ENCODE measurements around the gene ST7.

The ST7 gene

GRCh38 chr7:117035465-117035862 is 82.2 kb downstream of the ST7 start:
- H3K27ac Mint-ChIP-seq (ENCODE audit: low read depth): no peak overlapping the region

DNA sequence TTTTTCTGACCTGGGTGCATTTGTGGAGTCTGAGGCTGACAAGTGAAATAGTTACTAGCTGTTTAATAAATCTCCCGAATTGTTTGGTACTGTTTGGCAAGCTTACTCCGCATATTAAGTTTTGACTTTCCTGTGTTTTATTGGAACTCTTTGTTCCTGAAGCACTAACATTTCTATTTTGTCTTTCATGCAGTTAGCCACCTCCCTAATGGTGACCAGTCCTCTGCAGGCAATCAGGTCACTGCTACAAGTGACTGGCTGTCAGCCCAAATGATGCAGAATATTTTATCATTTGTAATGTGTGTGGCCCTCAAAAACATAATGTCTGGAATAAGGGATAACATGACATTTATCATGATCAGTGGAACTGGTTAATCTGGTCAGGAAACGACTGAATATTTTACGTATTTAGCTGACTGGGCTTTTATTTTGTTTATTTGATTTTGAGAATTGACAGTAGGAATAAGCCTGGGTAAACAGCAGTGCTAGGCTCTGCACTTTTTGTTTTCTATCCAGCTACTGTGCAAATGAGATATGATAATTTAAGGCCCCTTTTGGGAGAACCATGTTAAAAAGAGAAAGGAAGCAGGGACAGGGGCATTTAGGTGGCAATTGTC is 82.9 kb downstream of the ST7 start:
- Mint-ChIP-seq H3K27ac (ENCODE audit: low read depth) (no peak overlapping the region), H3K4me3 (no peak overlapping the region), H3K36me3 (ENCODE audit: insufficient read depth) (no peaks in the 10 kb centered on the region), H3K4me1 (no peaks in the 10 kb centered on the region), H3K27me3 (no peaks in the 10 kb centered on the region), H3K9me3 (no peaks in the 10 kb centered on the region)
- no peak for ATAC-seq (replicated peaks; ENCODE audit: extremely low read depth, poor library complexity, severe bottlenecking)
- DNase-seq (ENCODE audit: low spot score in 2 of 2): no peak

More at GRCh38 chr7:117035465-117035862, 82.2 kb downstream of the ST7 start:
- no peaks in the 10 kb centered on the region for H3K27me3 Mint-ChIP-seq
- H3K9me3 Mint-ChIP-seq: no peaks in the 10 kb centered on the region
- ATAC-seq (replicated peaks; ENCODE audit: extremely low read depth, poor library complexity, severe bottlenecking) (no peak), DNase-seq (ENCODE audit: low spot score in 2 of 2) (no peak)
- H3K4me3 Mint-ChIP-seq: no peak overlapping the region
- no peaks in the 10 kb centered on the region for H3K36me3 Mint-ChIP-seq (ENCODE audit: insufficient read depth)
- no peaks in the 10 kb centered on the region for H3K4me1 Mint-ChIP-seq

- Mint-ChIP-seq H3K9me3 (no peaks in the 10 kb centered on the region), H3K27me3 (no peaks in the 10 kb centered on the region), H3K4me3 (no peak overlapping the region), H3K36me3 (ENCODE audit: insufficient read depth) (no peaks in the 10 kb centered on the region), H3K27ac (ENCODE audit: low read depth) (no peak overlapping the region), H3K4me1 (no peaks in the 10 kb centered on the region)
- ATAC-seq (replicated peaks; ENCODE audit: extremely low read depth, poor library complexity, severe bottlenecking) (no peak), DNase-seq (ENCODE audit: low spot score in 2 of 2) (no peak)
Measured at GRCh38 chr7:117036836-117037235, 83.5 kb downstream of the ST7 start.

DNA sequence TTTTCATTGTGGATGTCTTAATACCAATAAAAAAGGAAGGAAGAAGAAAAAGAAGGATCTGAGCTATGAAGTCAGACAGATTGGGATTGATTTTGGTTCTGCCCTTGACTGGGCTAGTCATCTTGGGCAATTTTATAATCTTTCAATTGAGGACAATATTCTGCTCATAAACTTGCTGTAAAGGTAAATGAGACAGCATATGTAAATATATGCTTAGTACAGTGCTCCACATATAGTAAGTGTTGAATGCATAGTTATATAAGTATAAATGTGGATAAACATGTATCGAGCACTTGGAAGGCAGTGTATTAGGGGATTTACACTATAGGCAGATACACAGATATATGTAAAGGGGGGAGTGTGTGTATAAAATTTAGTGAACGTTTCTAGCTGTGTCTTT is 85.1 kb downstream of the ST7 start:
- Mint-ChIP-seq H3K36me3 (ENCODE audit: insufficient read depth) (no peaks in the 10 kb centered on the region), H3K27ac (ENCODE audit: low read depth) (no peak overlapping the region), H3K27me3 (no peaks in the 10 kb centered on the region), H3K4me1 (no peaks in the 10 kb centered on the region), H3K4me3 (no peak overlapping the region), H3K9me3 (no peaks in the 10 kb centered on the region)
- ATAC-seq (replicated peaks; ENCODE audit: extremely low read depth, poor library complexity, severe bottlenecking): no peak
- DNase-seq (ENCODE audit: low spot score in 2 of 2): no peak

GRCh38 chr7:117041007-117041406 is 87.7 kb downstream of the ST7 start:
- H3K4me3 Mint-ChIP-seq: no peak overlapping the region
- ATAC-seq (replicated peaks; ENCODE audit: extremely low read depth, poor library complexity, severe bottlenecking): no peak
- no peaks in the 10 kb centered on the region for H3K9me3 Mint-ChIP-seq
- H3K27ac Mint-ChIP-seq (ENCODE audit: low read depth): no peak overlapping the region
- H3K36me3 Mint-ChIP-seq (ENCODE audit: insufficient read depth): no peaks in the 10 kb centered on the region
- no peak for DNase-seq (ENCODE audit: low spot score in 2 of 2)
- peaks cover under 1% of the 10 kb centered on the region for H3K4me1 Mint-ChIP-seq
- no peaks in the 10 kb centered on the region for H3K27me3 Mint-ChIP-seq

DNA sequence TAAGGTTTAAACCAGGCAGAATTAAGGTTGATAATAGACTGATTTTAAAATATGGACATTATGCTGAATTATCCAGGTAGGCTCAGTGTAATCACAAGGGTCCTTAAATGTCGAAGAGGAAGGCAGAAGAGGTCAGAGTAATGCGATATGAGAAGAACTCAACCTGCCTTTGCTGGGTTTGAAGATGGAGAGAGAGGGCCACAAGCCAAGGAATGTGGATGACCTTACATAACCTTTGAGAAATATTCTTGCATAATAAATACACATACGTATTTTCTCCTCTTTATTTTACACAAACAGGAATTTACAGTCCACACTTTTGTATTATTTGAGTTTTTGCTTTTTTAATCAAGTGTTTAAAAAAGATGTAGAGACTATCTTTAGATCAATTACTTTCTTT is 88.5 kb downstream of the ST7 start:
- Mint-ChIP-seq H3K36me3 (ENCODE audit: insufficient read depth) (no peaks in the 10 kb centered on the region), H3K4me1 (peaks cover 6% of the 10 kb centered on the region), H3K4me3 (no peak overlapping the region), H3K27me3 (no peaks in the 10 kb centered on the region), H3K27ac (ENCODE audit: low read depth) (no peak overlapping the region), H3K9me3 (no peaks in the 10 kb centered on the region)
- no peak for DNase-seq (ENCODE audit: low spot score in 2 of 2)
- ATAC-seq (replicated peaks; ENCODE audit: extremely low read depth, poor library complexity, severe bottlenecking): no peak

DNA sequence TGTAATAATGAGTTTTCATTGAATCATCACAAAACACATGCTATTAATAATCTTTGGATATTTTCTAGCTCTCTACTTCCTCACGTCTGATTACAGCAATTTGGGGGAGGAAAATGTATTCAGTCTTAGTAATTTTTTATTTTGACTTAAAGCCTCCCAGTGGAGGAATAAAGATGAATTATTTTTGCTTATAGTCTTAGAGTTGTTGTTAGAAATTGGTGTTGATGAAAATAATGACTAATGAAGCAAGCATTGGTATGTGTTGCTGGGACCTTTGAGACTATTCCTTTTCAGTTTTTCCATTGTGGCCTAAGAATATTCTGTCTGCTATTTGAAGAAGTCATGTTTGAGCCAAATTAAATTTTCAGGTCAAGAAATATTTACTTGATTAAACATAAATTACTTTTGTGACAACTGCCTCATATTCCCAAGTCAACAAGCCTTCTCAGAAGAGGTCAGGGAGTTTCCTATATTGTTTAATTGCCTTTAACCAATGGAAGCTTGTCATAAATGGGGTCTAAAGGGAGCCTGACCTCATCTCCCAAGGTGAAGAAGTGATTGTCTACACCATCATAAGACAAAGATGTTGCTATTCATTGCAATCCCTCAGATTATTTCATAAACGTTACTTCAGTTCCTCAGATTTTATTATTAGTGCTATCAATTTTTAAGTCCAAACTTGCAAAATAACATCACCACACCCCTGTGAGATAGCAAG is 90.0 kb downstream of the ST7 start:
- Mint-ChIP-seq H3K36me3 (ENCODE audit: insufficient read depth) (no peaks in the 10 kb centered on the region), H3K27ac (ENCODE audit: low read depth) (no peak overlapping the region), H3K27me3 (no peaks in the 10 kb centered on the region), H3K9me3 (no peaks in the 10 kb centered on the region), H3K4me3 (no peak overlapping the region), H3K4me1 (peaks cover 12% of the 10 kb centered on the region)
- ATAC-seq (replicated peaks; ENCODE audit: extremely low read depth, poor library complexity, severe bottlenecking) (no peak), DNase-seq (ENCODE audit: low spot score in 2 of 2) (no peak)

GRCh38 chr7:117044664-117045063 is 91.4 kb downstream of the ST7 start:
- peaks cover 24% of the 10 kb centered on the region for H3K4me1 Mint-ChIP-seq
- no peak overlapping the region for H3K4me3 Mint-ChIP-seq
- no peaks in the 10 kb centered on the region for H3K27me3 Mint-ChIP-seq
- DNase-seq (ENCODE audit: low spot score in 2 of 2) (no peak), ATAC-seq (replicated peaks; ENCODE audit: extremely low read depth, poor library complexity, severe bottlenecking) (no peak)
- H3K27ac Mint-ChIP-seq (ENCODE audit: low read depth): no peak overlapping the region
- H3K36me3 Mint-ChIP-seq (ENCODE audit: insufficient read depth): no peaks in the 10 kb centered on the region
- no peaks in the 10 kb centered on the region for H3K9me3 Mint-ChIP-seq

DNA sequence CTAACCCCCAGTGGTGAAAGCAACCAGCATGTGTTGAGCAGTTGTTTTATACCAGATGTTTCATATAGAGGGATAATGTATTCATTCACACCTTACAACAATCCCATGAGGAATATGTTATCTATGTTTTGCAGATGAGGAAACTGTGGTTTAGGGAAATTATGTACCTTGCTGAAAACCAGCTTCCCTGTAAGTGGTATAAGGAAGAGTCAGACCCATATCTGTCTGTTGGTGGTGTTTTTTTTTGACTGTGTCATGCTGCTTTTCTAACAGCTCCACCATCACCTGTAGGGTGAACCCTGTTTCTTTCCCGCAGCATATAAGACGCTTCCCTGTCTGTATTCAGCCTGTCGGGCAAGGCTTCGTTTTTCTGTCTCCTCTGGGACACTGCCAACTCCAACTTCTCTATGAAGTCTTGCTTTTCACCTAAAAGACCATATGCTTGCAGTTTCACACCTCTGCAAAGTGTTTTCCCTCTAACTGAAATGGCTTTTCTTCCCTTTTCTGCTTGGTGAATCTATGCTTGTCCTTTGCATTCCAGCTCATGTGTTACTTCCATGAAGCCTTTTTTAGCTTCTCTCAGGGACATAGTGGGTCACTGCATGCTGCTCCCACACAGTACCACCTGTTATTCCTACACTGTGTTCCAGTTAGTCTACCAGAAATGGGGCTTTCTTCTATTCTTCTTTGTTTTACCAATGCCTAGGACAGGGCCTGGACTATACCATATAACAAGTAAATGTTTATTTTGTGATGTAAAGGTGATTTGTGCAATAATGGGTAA is 92.8 kb downstream of the ST7 start:
- Mint-ChIP-seq H3K4me3 (no peak overlapping the region), H3K27ac (ENCODE audit: low read depth) (no peak overlapping the region), H3K36me3 (ENCODE audit: insufficient read depth) (no peaks in the 10 kb centered on the region), H3K27me3 (no peaks in the 10 kb centered on the region), H3K9me3 (no peaks in the 10 kb centered on the region), H3K4me1 (peaks cover 24% of the 10 kb centered on the region)
- ATAC-seq (replicated peaks; ENCODE audit: extremely low read depth, poor library complexity, severe bottlenecking) (no peak), DNase-seq (ENCODE audit: low spot score in 2 of 2) (no peak)

- no peaks in the 10 kb centered on the region for H3K27me3 Mint-ChIP-seq
- H3K4me3 Mint-ChIP-seq: no peak overlapping the region
- H3K4me1 Mint-ChIP-seq: peaks cover 24% of the 10 kb centered on the region
- DNase-seq (ENCODE audit: low spot score in 2 of 2): no peak
- H3K36me3 Mint-ChIP-seq (ENCODE audit: insufficient read depth): no peaks in the 10 kb centered on the region
- ATAC-seq (replicated peaks; ENCODE audit: extremely low read depth, poor library complexity, severe bottlenecking): no peak
- H3K27ac Mint-ChIP-seq (ENCODE audit: low read depth): no peak overlapping the region
- no peaks in the 10 kb centered on the region for H3K9me3 Mint-ChIP-seq
Measured at GRCh38 chr7:117047496-117047895, 94.2 kb downstream of the ST7 start.

DNA sequence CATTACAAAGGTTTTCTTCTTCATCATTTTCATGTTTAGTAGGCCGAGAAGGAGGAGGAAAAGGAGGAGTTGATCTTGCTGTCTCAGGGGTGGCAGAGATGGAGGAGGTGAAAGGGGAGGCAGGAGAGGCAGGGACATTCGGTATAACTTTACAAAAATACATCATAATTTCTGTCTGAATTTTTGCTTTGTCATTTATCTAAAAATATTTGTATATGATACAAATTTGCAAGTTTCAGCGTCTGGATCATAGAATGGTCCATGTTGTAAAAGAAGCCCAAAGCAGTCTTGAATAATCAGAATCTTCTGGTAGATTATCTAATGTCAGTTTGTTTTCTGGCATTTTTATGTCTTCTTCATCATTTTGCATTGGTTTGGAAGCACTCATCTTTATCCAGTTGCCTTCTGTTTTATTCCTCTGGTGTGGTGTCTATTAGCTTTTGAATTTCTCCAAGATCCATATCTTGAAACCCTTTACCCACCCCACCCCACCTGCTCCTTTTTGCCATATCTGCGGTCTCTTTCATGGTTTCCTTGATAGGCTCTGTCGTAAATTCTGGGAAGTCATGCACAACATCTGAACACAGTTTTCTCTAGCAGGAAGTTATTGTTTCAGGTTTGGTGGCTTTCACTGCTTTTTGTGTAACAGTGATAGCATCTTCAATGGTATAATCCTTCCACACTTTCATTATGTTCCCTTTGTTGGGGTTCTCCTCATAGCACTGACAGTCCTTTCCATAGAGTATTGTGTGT is 95.0 kb downstream of the ST7 start:
- peaks cover 24% of the 10 kb centered on the region for H3K4me1 Mint-ChIP-seq
- H3K36me3 Mint-ChIP-seq (ENCODE audit: insufficient read depth): no peaks in the 10 kb centered on the region
- no peaks in the 10 kb centered on the region for H3K9me3 Mint-ChIP-seq
- H3K27ac Mint-ChIP-seq (ENCODE audit: low read depth): no peak overlapping the region
- no peaks in the 10 kb centered on the region for H3K27me3 Mint-ChIP-seq
- H3K4me3 Mint-ChIP-seq: peak overlapping the region; percentile 19
- ATAC-seq (replicated peaks; ENCODE audit: extremely low read depth, poor library complexity, severe bottlenecking): no peak
- DNase-seq (ENCODE audit: low spot score in 2 of 2): no peak

GRCh38 chr7:117048882-117049281 is 95.6 kb downstream of the ST7 start:
- Mint-ChIP-seq H3K27ac (ENCODE audit: low read depth) (peak overlapping the region; percentile 30), H3K27me3 (no peaks in the 10 kb centered on the region), H3K36me3 (ENCODE audit: insufficient read depth) (no peaks in the 10 kb centered on the region), H3K9me3 (no peaks in the 10 kb centered on the region), H3K4me1 (peaks cover 24% of the 10 kb centered on the region), H3K4me3 (no peak overlapping the region)
- DNase-seq (ENCODE audit: low spot score in 2 of 2) (no peak), ATAC-seq (replicated peaks; ENCODE audit: extremely low read depth, poor library complexity, severe bottlenecking) (no peak)

Measured in central memory CD8-positive, alpha-beta T cell (primary cell).